ENCODE results near the gene RSPH1.
"Not testable (repeated sequence)": the region's sequence is repeated elsewhere in the genome, so short reads cannot be mapped to it uniquely, and the experiment has no call there.

Gene RSPH1

GRCh38 chr21:42480736-42481135 is 15.3 kb downstream of the RSPH1 start:
- no peak for DNase-seq

GRCh38 chr21:42479582-42479981 is 16.4 kb downstream of the RSPH1 start:
- DNase-seq: no peak

- no peak for DNase-seq
Observed at GRCh38 chr21:42478504-42478903, 17.5 kb downstream of the RSPH1 start.

- no peak for DNase-seq
Observed at GRCh38 chr21:42476388-42477331, 19.4 kb downstream of the RSPH1 start.

- DNase-seq: no peak
Observed at GRCh38 chr21:42475526-42476387, 20.3 kb downstream of the RSPH1 start.

GRCh38 chr21:42475036-42475435 is 21.0 kb downstream of the RSPH1 start:
- no peak for DNase-seq

GRCh38 chr21:42474043-42474831 is 21.8 kb downstream of the RSPH1 start:
- DNase-seq: no peak

- DNase-seq: no peak
Observed at GRCh38 chr21:42473498-42474042, 22.5 kb downstream of the RSPH1 start.

- no peak for DNase-seq
Observed at GRCh38 chr21:42472521-42472920, 23.5 kb downstream of the RSPH1 start.

- DNase-seq: no peak
Observed at GRCh38 chr21:42471716-42472330, 24.2 kb downstream of the RSPH1 start.

- no peak for DNase-seq
Observed at GRCh38 chr21:42471206-42471605, 24.8 kb downstream of the RSPH1 start.

- DNase-seq: not testable (repeated sequence)
Observed at GRCh38 chr21:42469726-42470125, 26.3 kb downstream of the RSPH1 start.

GRCh38 chr21:42469272-42469671 is 26.8 kb downstream of the RSPH1 start:
- DNase-seq: no peak

GRCh38 chr21:42468491-42469131 is 27.4 kb downstream of the RSPH1 start:
- DNase-seq: no peak

- no peak for DNase-seq
Observed at GRCh38 chr21:42467140-42467983, 28.7 kb downstream of the RSPH1 start.

- no peak for DNase-seq
Observed at GRCh38 chr21:42466700-42467099, 29.3 kb downstream of the RSPH1 start.

GRCh38 chr21:42465803-42466127 is 30.3 kb downstream of the RSPH1 start:
- DNase-seq: no peak

- DNase-seq: no peak
Observed at GRCh38 chr21:42465008-42465802, 30.8 kb downstream of the RSPH1 start.

GRCh38 chr21:42463861-42464515 is 32.0 kb downstream of the RSPH1 start:
- DNase-seq: no peak

Measured in NCI-H524 treated with DMSO at 0.1 percent for 48 hours (cell line).